IPS DF 19.7 (cell line): Measurements from ENCODE around the gene RALGPS2.

ENCODE experiments used
- DNase-seq: peaks from one replicate; pipeline ENCODE4 v3.0.0-alpha.2; 2013; ENCODE audit warnings: low read depth, low spot score

RALGPS2 gene

DNA sequence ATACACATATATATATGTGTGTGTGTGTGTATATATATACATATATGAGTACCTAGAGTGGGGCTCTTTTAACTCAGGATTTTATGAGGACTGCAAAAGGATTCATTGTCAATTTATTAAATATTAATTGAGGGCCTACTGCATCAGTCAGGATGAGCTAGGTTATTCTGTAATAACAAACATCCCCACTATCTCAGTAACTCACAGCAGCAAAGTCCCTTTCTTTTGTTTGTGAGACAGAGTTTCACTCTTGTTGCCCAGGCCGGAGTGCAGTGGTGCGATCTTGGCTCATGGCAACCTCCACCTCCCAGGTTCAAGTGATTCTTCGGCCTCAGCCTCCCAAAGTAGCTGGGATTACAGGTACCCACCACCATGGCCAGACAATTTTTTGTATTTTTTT, 236.8 kb downstream of the RALGPS2 start:
- no peak for DNase-seq

DNA sequence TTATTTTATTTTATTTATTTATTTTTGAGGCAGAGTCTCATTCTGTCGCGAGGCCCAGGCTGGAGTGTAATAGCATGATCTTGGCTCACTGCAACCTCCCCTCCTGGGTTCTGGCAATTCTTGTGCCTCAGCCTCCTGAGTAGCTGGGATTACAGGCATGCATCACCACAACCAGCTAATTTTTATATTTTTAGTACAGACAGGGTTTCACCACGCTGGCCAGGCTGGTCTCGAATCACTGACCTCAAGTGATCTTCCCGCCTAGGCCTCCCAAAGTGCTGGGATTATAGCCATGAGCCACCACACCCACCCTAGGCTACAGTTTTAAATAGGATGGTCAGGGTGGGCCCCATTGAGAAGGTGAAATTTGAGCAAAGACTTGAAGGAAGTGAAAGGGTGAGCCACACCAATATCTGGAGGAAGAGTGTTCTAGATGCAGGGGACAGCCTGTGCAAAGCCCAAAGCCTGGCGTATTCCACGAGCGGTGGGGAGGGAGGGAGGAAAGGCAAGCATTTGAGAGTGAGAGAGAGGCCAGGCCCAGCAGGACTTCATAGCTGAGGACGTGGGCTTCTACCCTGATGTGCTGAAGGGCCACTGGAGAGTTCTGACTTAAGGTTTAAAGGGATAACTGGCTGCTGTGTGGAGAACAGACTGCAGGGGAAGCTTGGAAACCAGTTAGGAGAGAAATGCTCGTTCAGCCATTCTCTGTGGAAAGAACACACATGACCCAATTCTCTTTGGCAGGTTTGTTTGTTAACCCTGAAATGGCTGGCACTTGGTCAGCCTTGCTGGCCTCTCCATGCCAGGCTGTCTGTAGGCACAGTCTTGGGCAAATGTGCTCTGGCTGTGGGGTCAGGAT, 238.0 kb downstream of the RALGPS2 start:
- no peak for DNase-seq

GRCh38 chr1:178964469-178965330, 239.7 kb downstream of the RALGPS2 start:
- no peak for DNase-seq

- no peak for DNase-seq
These were observed 241.3 kb downstream of the RALGPS2 start for GRCh38 chr1:178966312-178966711.

DNA sequence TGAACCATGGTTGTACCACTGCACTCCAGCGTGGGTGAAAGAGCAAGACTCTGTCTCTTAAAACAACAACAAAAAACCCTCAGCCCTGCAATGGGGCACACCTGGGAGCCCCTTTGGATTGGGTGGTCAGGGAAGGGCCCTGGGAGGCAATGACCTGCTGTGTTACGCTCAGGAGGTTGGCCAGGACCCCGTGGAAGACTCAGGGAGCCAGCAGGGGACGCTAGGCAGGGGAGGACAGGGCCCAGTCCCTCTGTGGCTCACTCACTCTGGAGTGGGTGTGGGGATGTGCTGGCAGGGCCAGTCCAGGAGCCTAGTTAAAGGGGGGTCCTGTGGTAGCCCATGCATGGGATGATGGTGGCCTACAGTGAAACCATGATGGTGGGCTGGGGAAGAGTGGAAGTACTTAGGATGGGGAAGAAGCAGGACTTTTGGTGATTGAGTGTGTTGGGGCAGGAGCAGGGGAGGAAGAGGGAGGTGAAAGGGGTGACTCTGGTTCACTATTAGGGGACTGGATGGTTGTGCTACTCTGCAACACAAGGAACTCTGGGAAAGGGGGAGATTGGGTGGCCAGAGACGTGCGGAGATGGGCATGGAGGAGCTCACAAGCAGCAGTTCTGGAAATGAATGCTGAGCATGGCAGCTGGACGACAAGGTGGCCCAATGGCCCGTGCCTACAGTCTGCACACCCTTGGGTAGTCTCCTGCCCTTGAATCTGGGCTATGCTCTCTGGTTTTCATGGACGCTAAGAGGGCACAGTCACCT, 244.4 kb downstream of the RALGPS2 start:
- DNase-seq = no peak

DNA sequence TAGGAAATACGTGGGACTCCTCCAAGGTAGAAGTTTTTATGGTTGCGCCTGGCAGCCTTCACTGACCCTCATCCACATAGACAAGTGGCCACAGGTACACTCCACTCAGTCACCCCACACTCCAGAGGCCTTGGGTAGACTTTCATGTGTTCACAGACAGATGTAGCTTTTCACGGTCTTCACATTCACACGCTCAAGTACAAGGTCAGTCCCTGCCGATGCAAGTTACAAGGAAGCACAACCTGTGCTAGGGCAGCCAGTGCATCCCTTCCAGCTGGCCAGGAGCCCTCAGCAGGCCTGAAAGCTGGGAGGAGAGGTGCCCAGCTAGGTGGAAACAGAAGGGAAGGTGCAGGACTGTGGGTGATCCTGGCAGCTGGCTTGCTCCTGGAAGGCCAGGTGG, 245.1 kb downstream of the RALGPS2 start:
- DNase-seq = no peak
